Spleen (tissue), 7 donors: ENCODE data around the gene UBP1.

Experiments used
- CTCF ChIP-seq, 11 experiments: fragments of 200-600 bp in 7 of 11; fragments of 450-650 bp in 4 of 11; sonication (generic) in 4 of 11; IDR thresholded peaks in 8 of 11; conservative IDR thresholded peaks in 3 of 11; 1 replicate in 7 of 11; 2 replicates in 4 of 11; pipeline versions ENCODE4 v1.4.0 to v1.8.0; 2016 to 2021; ENCODE audit warnings: antibody characterized with exemption in 11 of 11, inconsistent platforms in 4 of 11, mild to moderate bottlenecking in 1 of 11
- POLR2AphosphoS5 ChIP-seq, 3 donors: sonication (generic); formaldehyde crosslinking; IDR thresholded peaks; one replicate each; pipeline ENCODE4 v1.5.1; 2017; ENCODE audit warnings: antibody characterized with exemption in 3 of 3
- donor health status: DM: no; HTN: no; CAD: no; lungs with moderate emphysema.
- donor health status: DM: no; HTN: no; CAD: no.
- donor health status: DM: no; HTN: no; CAD: no.

- TF ChIP-seq CTCF (IDR thresholded peaks at IDR 0.05 in 8 of 11, conservative IDR thresholded peaks at IDR 0.05 in 3 of 11): no peak
- TF ChIP-seq POLR2AphosphoS5 (IDR thresholded peaks at IDR 0.05): no peak
Observed at GRCh38 chr3:33402936-33403335, 37.3 kb downstream of the UBP1 start.
